Frontal cortex (tissue), 4 donors: ENCODE data around the gene HSFX4. TPM values are rescaled to one million over a fixed set of nuclear protein-coding genes. Genes with fewer than 3 reads are reported as not detected.
A peak's percentile ranks its signal among the peaks of the same experiment; 100 is the strongest.
"Not testable (repeated sequence)": the region's sequence is repeated elsewhere in the genome, so short reads cannot be mapped to it uniquely, and the experiment has no call there.

Source experiments
- DNase-seq, 2 donors: peaks; one replicate each; pipeline ENCODE4 v3.0.0; 2012; ENCODE audit warnings: low spot score in 2 of 2
- FAIRE-seq: peaks from 2 replicates; lab custom pipeline; 2012; peaks lifted over from hg19 to GRCh38; lab: Jason Lieb, UNC
- total RNA-seq: library from RNA; depleted of rRNA; stranded (reverse); fragments of >200 nt; gene quantifications from one replicate; pipeline ENCODE4 v1.2.3, GENCODE V29; 2014
- donor health status: control.
- donor health status: control.
- donor health status: control.

Gene HSFX4
- total RNA-seq, 1 donor from 2014 or later: not detected

DNA sequence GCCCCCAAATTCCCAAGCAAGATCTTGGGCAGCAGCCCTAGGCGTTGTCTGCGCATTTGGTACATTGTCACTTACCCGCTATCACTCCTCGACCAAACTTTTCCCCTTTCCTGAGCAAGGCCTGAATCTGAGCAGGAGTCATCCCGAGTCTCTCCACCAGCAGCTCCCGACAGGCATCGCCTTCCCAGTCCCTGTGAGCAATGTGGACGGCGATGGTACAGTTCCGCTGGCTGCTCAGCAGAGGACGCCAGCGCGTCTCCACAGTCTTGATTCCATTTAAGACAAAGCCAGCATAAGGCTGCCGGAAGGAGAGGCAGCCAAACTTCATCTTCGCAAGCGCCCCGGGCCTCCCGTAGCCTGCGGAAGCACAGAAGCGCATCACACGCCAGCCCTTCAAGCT, 4.2 kb downstream of the HSFX4 start:
- DNase-seq, FAIRE-seq: not testable (repeated sequence)

DNA sequence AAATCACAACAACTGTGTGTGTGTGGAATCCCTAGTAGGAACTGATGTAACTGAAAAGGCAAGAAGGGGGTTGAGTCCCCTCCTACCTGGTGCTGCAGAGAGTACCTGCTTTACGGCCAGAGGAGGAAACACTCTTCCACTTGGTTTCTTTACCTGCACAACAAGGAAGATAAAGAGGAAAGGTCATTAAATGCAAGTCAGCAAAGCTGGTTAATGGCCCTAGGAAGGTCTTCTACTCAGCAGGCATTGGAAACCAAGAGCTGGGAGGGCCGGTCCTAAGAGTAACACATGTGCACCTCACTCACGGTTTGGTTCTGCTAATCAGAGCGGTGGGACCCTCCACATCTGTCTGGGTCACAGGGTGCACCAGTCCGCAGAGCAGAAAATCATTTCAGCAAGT, 8.0 kb downstream of the HSFX4 start:
- DNase-seq, FAIRE-seq: not testable (repeated sequence)

DNA sequence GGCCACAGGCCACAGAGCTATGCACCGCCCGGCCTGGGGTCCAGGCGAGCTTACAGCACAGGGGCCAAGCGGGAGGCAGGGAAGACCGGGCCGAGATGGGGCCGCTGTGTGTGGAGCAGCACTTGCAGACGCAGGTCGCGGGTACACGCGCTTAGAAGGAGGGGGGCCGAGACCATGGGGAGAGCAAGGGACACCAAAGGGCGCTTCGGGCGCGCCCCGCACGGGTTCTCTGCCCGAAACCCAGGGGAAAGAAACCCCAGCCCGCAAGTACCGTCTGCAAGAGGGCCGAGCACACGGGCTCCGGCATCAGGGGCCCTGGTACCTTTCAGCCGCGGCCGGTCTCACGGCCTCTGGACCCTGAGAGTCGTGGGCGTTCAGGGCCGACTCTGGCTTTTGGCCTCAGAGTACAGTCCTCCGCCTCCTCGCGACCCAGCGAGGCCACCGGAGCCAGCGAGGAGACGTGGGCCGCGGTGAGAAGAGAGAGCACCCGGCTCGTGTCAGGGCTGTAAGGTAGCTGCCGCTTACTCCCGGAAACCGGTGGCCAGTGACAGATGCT, 8.6 kb downstream of the HSFX4 start:
- DNase-seq (no peak), FAIRE-seq (no peak)

DNA sequence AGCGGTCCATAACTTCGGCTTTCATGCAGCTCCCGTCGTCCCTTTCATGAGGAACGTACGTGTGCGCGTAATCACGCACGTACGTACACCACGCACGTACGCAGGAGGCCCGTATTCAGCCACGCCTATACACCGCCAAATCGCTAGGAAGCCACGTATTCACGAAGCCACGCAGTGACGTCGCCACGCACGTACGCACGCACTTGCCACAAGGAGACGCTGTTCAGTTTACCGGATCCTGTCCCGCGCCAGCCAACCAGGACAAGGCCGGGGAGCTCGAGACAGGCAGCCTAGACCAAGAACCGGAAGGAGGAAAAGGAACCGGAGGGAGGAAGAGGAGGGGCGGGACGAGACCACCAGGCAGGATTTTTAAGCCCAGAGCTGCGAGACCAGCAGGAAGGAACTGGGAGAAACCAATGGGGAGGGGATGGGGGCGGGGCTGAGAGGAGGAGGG, 9.1 kb downstream of the HSFX4 start, which contains the start of gene EOLA2:
EOLA2 (minus strand) TSS at position 65 of the 454 bp plus-strand sequence. CDS start 4,617 bp downstream, outside the sequence.
- FAIRE-seq: no peak
- peak; percentile 52 to 65 for DNase-seq

DNA sequence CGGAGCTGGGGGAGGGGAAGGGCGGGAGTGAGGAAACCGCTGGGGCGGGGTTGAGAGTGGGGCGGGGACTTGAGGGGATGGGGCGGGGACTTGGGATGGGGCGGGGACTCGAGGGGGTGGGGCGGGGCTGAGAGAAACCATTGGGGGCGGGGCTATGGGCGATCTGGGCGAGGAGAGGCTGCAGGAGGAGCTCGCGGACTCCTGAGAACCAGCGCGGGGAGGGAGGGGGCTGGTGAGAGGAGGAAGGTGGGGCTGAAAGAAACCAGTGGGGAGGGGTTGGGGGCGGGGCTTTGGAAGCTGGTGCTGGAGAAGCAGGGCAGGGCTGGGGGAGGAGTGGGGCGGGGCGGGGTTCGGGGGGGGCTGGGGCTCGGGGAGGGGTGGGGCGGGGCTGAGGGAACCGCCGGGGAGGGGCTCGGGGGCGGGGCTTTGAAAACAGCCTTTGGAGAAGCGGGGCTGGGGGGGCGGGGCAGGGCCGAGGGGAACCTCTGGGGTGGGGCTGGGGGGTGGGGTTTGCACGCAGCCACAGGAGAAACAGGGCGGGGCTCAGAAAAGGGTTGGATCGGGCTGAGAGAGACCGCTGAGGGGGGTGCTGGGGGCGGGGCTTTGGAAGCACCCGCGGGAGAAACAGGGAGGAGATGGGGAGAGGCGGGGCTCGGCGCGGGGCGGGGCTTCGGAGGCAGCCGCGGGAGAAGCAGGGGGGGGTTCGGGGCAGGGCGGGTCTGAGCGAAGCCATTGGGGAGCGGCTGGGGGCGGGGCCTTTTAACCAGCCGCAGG, 9.7 kb downstream of the HSFX4 start:
- peak; percentile 58 to 70 for DNase-seq
- FAIRE-seq: no peak

DNA sequence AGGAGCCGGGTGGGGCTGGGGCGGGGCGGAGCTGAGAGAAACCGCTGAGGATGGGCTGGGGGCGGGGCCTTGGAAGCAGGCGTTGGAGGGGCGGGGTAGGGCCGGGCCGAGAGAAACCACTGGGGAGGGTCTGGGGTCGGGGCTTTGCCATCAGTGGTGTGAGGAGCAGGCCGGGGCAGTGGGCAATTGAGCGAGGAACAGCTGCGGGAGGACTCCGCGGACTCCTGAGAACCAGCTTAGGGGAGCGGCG, 10.2 kb downstream of the HSFX4 start:
- no peak for FAIRE-seq
- no peak for DNase-seq

DNA sequence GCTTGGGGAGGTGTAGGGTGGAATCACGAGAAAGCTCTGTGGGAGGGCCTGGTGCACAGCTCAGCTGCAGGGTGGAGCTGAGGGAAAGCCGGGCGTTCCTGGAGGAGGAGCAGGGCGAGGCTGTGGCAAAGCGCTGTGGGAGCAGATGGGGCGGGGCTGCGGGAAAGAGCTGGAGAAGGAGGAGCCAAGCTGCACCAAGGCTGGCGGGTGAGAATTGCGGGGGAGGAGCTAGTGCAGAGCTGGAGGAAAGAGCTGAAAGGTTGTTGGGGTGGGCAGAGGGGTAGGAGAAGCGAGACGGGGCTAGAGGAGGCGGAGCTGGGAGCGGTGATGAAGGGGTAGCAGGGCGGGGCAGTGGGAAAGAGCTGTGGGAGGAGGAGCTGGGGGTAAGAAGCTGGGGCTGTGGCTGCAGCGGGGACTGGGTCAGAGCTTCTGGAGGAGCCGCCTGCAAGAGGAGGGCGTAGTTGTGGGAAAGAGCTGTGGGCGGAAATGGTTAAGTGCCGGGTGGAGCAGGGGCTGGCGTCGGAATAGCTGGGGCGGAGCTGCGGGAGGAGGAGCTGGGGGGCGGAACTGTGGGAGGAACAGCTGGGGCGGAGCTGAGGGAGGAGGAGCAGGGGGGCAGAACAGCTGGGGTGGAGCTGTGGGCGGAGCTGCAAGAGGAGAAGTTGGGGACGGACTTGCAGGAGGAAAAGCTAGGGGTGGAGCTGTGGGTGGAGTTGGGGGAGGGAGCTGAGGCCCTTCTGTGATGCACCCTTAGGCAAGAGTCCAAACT, 10.7 kb downstream of the HSFX4 start:
- no peak for FAIRE-seq
- DNase-seq: peak; percentile 62 to 67

DNA sequence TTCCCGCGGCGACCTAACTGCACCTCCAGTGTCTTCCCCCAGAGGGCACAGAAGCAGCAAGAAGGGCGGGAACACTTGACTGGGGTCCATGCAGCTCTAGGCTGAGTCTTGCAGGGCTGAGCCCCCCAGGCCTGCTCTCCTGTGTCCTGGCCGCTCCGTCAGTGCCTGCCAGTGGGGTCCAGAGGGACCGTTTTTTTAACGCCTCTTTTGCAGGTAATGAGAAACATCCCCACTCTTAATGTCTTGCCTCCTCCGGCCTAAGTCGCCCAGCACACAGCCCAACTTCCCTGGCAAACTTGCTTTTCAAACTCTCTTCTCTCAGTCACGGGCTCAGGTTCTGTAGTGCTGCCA, 11.3 kb downstream of the HSFX4 start:
- not testable (repeated sequence) for FAIRE-seq, DNase-seq

DNA sequence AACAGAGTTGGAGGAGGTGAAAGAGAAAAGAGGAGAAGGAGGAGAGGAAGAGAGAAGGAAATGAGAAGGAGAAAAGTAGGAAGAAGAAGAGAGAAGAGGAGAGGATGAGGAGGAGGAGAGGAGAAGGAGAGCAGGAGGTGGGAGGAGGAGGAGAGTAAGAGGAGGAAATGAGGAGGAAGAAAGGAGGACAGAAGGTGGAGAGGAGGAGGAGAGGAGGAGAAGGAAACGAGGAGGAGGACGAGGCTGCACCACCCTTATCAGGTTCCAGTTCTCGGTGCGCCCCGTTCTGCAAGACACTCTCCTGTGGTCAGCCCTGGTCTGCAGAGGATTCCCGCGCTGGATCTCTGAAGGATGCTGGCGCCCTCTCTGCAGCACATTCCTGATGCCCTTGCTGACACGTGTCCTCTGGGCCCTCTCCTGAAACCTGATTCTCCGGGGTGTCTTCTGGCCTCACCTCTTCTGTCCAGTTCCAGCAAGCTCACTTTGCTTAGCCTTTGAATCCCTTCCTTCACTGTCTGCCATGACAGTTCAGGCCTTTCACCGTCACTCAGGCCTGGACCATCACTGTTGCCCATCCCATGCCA, 15.8 kb downstream of the HSFX4 start:
- FAIRE-seq: not testable (repeated sequence)

DNA sequence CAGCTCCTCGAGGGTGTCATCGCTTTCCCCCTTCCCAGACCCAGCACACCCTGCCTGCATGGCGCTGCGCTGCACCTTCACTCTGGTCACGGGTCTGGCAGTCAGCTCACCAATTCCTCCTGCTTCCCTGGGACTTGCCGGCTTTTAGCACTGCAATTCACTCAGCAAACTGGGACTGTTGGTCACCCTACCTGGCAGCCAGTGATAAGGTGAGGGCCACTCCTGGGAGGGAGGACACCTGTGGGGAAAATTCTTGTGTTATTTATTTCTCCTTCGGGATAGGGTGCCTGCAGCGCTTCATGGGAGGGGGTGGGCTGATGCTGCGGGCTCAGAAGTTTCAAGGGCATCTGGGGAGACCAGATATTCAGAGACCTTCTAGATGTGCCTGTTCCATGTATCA, 16.4 kb downstream of the HSFX4 start:
- not testable (repeated sequence) for FAIRE-seq, DNase-seq

More for the DNA sequence above, 15.8 kb downstream of the HSFX4 start:
- DNase-seq: not testable (repeated sequence)

DNA sequence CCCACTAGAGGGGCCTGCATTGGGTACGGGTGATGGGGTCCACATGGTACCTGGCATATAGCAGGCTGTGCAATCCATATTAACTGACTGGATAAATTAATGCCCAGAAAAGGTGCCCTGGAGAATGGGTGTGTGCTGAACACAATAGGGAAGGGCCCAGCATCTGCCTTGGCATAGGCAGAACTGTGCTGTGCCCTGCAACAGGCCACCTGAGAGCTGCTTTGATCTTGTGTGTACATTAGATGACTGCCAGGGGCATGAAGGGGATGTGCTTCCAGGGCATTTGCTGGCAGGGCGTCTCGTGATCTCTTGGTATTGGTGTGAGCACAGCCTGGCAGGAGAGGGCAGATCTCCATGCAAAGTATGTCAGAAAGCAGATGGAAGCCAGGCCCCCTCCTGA, 17.6 kb downstream of the HSFX4 start:
- not testable (repeated sequence) for FAIRE-seq, DNase-seq

DNA sequence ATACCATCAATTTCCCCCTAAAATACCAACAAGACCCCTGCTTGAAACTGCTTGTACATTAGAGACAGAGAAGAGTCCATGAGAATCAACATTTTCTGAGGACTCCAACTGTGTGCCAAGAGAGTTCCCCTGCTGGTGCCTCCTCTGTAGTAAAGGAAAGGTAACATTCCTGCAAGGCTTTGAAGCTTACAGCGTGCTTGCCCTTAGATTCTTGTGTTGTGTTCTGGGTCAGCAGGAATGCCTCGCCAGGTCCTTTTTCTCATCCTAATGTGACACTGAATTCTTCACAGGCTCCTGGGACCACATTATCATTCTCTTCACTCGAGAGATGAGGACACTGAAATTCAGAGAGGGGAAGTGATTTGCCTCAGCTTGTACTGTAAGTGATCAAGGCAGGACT, 18.6 kb downstream of the HSFX4 start:
- DNase-seq (no peak), FAIRE-seq (no peak)

DNA sequence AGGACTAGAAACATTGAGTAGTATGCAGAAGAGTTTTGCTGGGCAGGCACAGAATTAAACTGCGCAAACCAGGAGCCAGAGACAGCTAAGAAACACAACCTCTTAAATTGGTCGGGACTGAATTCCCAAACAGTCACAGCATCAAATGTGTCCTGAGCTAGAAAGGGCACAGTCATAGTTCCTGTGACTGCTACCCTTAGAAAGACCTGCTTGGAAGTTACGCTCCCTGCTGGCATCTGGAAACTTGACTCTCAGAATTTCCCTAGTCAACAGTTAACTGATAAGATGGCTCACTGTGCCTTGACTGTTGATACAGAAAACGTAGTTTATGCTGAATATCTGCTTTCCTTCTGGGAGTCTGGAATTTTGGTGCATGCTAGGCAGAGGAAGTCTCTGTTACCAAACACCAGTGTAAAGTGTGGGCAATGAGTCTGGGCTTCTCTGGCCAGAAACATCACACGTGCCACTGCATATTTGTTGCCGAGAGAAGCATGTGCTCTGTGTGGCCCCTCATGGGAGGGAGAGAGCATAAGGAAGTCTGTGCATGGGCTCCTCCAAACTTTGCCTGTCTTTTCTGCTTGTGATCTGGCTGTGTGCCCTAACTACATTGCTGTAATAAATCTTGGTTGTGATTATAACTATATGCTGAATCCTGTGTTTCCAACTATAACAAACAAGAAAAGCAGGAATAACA, 20.5 kb downstream of the HSFX4 start:
- DNase-seq (no peak), FAIRE-seq (no peak)

DNA sequence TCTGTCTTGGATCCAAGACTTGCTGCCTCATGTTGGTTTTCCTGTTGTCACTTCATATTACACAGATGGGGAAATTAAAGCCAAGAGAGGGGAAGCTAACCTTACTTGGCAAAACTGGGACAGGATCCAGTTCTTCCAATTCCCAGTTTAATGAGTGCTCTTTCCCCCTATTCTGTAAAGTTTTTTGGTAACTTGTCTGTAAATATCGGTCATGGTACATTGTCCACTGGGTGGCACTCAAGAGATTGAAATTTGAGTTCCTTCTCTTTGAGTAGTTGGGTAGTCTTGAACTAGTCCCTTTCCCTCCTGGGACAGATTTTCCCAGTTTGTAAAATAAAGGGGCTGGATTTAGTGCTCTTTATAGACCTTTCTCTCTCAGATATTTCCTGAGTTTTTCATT, 21.3 kb downstream of the HSFX4 start:
- FAIRE-seq: no peak
- DNase-seq: peak in 1 of 2 donors; percentile 13

DNA sequence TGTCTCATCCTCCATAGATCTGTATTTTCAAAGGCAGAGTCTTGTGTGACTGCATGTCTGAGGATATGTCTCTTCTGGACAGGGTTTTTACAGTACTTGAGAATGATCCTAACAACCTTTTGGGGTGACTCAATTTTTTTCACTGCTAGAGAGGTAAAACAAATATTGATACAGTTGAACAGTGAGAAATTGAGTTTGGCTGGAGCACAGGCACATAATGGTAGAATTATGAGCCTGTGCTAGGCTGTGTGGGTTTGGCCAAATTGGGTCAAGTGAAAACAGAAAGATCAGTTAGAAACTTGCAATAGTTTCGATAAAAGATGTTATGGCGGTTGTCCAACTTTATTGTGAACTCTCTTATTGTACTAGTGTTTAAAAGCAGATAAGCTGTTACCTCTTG, 32.2 kb downstream of the HSFX4 start:
- DNase-seq (no peak), FAIRE-seq (no peak)

DNA sequence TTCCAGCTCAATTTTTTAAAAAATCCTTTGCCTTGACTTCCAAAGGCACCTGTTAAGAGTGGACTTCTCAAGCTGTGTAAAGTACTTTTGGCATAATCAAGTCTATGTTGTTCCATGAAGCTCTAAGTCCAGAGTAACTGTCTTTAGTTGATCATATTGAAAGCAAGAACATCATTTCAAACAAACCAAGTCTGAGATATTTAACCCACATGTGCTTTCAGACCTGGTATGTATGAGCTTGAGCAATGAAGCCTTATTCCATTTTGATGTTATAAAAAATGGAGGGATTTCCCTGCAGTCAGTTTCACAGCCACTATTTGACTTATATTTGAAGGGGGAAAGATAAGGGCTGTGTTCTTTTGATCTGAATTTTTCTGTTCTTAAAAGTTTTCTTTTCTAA, 32.6 kb downstream of the HSFX4 start:
- FAIRE-seq (no peak), DNase-seq (no peak)

DNA sequence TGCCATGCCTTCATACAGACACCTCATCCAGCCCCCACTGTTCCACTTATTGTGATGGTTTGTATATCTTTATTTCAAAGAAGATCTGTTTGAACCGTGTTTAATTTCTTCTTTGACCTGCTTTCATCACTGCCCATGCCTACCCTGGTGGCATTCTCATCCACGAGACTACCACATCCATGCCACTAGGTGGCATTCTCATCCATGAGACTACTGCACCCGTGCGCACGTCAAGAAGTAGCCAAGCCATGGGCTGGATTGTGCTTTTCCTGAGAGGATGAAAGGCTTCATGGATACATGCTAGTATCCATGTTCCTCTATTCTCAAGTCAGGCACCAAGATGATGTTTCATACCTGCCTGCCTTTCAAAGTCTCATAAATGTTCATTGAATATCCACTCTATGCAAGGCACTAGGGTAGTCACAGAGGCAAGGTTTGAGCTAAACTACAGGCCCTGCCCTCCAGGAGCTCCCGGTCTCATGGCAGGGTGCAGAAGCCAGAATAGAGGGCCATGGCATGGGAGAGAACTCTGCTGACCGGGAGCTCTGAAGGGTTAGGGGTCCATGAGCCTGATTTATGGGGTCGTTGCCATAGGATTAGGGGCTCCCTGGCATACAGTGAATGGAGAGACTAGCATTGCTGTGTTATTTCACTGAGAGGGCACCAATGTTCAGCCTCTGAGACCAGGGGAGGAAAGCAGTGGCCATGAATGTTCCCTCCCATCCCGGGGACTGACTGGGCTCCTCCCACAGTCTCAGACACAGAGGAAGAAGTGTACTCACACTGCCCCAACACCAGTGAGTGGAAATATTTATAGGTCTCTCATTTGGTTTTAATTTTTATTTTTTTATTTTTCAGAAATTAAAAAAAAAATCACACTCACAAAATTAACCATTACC, 33.7 kb downstream of the HSFX4 start:
- no peak for FAIRE-seq
- peak in 1 of 2 donors; percentile 29 for DNase-seq

DNA sequence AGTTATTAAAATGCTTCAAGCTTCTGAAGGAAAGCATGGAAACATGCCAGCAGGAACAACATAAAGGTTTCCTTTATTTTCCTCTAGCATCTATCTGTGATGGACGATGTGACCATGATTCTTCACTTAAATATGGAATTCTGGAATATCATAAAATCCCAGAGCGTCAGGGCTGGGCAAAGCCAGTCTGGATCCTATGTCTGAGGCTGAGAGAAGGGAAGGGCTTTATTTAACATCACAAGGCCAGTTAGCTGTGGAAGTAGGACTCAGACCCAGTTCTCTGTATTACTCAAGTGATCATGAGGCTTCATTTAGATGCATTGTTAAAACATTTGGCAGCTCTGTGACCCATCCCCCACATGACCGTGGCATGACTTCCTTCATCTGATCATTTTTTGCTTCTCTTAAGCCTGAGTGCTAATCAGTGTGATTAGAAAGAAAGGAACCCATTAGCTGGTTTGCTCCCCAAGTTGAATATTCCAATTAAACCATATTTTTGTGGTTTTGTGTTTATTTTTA, 49.8 kb downstream of the HSFX4 start:
- DNase-seq: no peak
- no peak for FAIRE-seq
